Measurements from ENCODE around the gene TMEM271. TPM values are rescaled to one million over a fixed set of nuclear protein-coding genes. Genes with fewer than 3 reads are reported as not detected.

Gene TMEM271, protein sequence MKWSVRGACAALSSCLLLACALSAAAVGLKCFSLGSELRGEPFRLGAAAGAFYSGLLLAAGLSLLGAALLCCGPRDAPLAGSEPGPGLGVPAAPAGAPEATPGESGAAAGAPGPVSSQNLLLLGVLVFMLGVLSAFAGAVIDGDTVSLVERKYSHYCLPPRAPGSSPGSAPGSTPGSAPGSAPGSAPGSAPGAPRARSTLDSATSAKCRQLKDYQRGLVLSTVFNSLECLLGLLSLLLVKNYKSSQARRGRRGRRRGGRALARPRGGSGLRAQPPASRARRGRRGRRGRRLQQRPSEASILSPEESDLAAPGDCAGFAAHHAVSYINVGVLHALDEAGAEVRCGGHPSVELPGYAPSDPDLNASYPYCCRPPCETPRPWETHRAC
- not detected in 5 replicates for total RNA-seq (2022; extraction: Qiagen RNA extraction; ENCODE audit: low read depth)

DNA sequence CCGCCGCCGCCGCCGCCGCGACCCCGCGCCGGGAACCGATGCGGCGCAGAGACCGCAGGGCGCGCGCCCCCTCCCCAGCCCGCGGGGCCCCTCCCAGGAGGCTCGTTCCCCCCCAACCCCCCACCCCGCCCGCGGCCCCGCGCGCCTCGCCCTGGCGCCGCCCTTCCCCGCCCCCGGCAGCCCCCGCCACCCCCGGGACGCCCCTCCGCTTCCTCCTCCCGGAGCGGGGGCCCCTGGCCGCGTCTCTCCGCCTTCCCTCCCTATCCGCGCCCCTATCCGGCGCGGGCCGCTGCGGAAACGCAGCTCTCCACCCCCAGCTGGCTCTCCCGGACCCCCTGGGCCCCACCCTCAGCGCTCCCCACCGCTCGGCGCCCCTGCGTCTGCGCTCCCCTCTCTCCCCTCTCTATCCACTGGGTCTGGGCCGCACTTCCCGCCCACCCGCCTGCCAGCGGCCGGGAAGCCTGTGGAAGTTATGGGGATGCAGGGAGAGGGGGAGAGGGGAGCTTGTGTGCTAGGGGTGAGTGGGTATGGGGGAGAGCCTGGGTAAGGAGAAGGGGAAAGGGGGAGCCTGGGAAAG is at the start of gene TMEM271:
Gene TMEM271, minus strand, starts transcription at position 51 of the 577 bp plus-strand sequence. CDS start 233 bp downstream, outside the sequence.

DNA sequence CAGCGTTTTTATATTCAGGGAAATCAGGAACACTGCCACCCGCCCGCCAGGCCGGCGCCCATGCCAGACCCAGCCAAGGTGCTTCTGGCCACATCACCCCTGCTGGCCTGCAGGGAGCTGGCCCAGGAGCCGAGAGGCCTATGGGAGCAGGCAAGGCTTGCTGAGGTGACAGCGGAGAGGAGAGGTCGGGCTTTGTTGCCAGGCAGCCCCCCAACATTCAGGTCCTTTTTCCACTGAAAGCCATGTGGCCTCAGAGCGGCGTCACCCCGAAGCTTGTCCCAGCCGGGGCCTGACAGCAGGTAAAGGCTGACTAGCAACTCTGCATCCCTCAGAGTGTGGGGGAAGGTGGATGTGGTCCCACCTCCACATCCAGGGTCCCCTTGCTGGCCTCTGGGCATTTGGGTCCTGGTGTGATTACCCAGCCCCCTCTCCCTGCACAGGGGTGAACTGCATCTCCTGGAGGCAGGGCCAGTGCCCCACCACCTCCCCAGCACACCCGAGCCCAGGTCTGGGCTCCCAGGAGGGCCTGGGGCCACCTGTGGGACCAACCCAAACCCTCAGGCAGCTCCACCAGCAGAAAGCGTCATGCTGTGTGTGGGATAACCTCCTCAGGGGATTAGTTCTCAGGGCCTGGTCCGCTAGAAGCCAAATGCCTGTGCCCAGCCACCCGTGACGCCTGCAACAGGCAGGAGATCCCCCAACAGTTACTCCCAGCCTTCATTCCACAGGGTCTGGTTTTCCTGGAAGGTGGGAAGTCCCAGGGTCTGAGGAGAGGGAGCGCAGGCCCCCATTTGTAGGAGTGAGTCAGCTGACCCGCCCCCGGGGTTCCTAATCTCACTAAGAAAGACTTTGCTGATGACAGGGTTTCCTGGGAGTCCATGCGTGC is 48.9 kb upstream of the TMEM271 start, which contains the start of gene PDE6B:
Gene PDE6B, plus strand, starts transcription at position 869 of the 886 bp plus-strand sequence. CDS start 54 bp downstream, outside the sequence.

Other genes with a start within 250 kb of the TMEM271 start
- gene ZNF141, start 238.5 kb downstream of the TMEM271 start, total RNA-seq (2022; extraction: Qiagen RNA extraction; ENCODE audit: low read depth): 0.85 to 2.7 TPM (median 2.4 TPM) in 5 replicates
- gene ZNF721, start 77.1 kb downstream of the TMEM271 start, total RNA-seq (2022; extraction: Qiagen RNA extraction; ENCODE audit: low read depth): 11.7 to 19.2 TPM (median 13.1 TPM) in 5 replicates
- 16.5 to 28.0 TPM (median 21.4 TPM) in 5 replicates for gene PIGG, start 77.1 kb downstream of the TMEM271 start, total RNA-seq (2022; extraction: Qiagen RNA extraction; ENCODE audit: low read depth)
- gene PDE6B, start 49.3 kb upstream of the TMEM271 start, total RNA-seq (2022; extraction: Qiagen RNA extraction; ENCODE audit: low read depth): not detected in 5 replicates
- gene ATP5ME, start 98.0 kb upstream of the TMEM271 start, total RNA-seq (2022; extraction: Qiagen RNA extraction; ENCODE audit: low read depth): 336 to 461 TPM (median 407 TPM) in 5 replicates
- 9.6 to 14.0 TPM (median 10.8 TPM) in 5 replicates for gene MYL5, start 98.2 kb upstream of the TMEM271 start, total RNA-seq (2022; extraction: Qiagen RNA extraction; ENCODE audit: low read depth)
- 0.18 to 0.47 TPM (median 0.24 TPM) in 4 of 5 replicates, not detected in the other for gene SLC49A3, start 112.9 kb upstream of the TMEM271 start, total RNA-seq (2022; extraction: Qiagen RNA extraction; ENCODE audit: low read depth)
- gene PCGF3, start 129.5 kb upstream of the TMEM271 start, total RNA-seq (2022; extraction: Qiagen RNA extraction; ENCODE audit: low read depth): 13.2 to 22.7 TPM (median 16.4 TPM) in 5 replicates
- 0.47 to 0.70 TPM (median 0.51 TPM) in 5 replicates for gene CPLX1, start 249.8 kb upstream of the TMEM271 start, total RNA-seq (2022; extraction: Qiagen RNA extraction; ENCODE audit: low read depth)

Data from A549 treated with RU486 at 1 μM for 4 hours (cell line).